ENCODE results near the gene KRTAP4-7.
"Not testable (repeated sequence)": the region's sequence is repeated elsewhere in the genome, so short reads cannot be mapped to it uniquely, and the experiment has no call there.

DNA sequence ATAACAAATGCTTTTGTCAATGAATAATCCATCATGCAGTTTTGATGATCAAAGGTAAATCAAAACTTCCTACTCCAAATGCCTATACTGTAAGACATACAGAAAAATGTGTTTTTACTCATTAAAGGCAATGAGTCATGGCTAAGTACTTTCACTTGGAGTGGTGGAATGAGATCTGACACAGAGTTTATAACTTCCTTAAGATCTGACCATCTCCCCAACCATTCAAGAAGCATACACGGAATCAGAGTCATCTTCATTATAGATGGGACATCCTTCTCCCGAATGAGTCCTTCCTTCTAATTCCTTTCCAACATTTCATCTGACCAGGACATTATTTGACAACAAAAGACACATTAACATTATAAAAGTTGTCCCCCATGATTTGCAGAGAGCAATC is 523 bp upstream of the KRTAP4-7 start:
- TF ChIP-seq POLR2A (IDR thresholded peaks at IDR 0.05) = not testable (repeated sequence)
- TF ChIP-seq, protein P1, sequence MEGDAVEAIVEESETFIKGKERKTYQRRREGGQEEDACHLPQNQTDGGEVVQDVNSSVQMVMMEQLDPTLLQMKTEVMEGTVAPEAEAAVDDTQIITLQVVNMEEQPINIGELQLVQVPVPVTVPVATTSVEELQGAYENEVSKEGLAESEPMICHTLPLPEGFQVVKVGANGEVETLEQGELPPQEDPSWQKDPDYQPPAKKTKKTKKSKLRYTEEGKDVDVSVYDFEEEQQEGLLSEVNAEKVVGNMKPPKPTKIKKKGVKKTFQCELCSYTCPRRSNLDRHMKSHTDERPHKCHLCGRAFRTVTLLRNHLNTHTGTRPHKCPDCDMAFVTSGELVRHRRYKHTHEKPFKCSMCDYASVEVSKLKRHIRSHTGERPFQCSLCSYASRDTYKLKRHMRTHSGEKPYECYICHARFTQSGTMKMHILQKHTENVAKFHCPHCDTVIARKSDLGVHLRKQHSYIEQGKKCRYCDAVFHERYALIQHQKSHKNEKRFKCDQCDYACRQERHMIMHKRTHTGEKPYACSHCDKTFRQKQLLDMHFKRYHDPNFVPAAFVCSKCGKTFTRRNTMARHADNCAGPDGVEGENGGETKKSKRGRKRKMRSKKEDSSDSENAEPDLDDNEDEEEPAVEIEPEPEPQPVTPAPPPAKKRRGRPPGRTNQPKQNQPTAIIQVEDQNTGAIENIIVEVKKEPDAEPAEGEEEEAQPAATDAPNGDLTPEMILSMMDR (IDR thresholded peaks at IDR 0.05) = not testable (repeated sequence)

Measured in lower leg skin (tissue), 3 donors.